Ascending aorta (tissue), 2 donors: ENCODE measurements around the gene ZDHHC23. TPM values are rescaled to one million over a fixed set of nuclear protein-coding genes. Genes with fewer than 3 reads are reported as not detected.

Experiments
- DNase-seq, 2 donors: peaks; one replicate each; pipeline ENCODE4 v3.0.0-alpha.2; 2019; ENCODE audit warnings: low spot score in 2 of 2
- H3K27ac ChIP-seq, 2 donors: fragments of 200-600 bp; sonication (generic); one replicate each; pipeline ENCODE4 v1.5.1; 2016 to 2017; ENCODE audit warnings: mild to moderate bottlenecking in 1 of 2
- H3K27me3 ChIP-seq: fragments of 200-600 bp; sonication (generic); one replicate; pipeline ENCODE4 v1.5.1; 2017
- H3K36me3 ChIP-seq, 2 donors: fragments of 200-600 bp; sonication (generic); one replicate each; pipeline ENCODE4 v1.5.1; 2016
- H3K4me1 ChIP-seq, 2 donors: fragments of 200-600 bp; sonication (generic); one replicate each; pipeline ENCODE4 v1.5.1; 2016 to 2017; ENCODE audit warnings: mild to moderate bottlenecking in 1 of 2
- H3K4me3 ChIP-seq, 2 donors: fragments of 200-600 bp; sonication (generic); one replicate each; pipeline ENCODE4 v1.5.1; 2016 to 2017; ENCODE audit warnings: mild to moderate bottlenecking in 1 of 2
- H3K9me3 ChIP-seq, 2 donors: fragments of 200-600 bp; sonication (generic); one replicate each; pipeline ENCODE4 v1.5.1; 2016
- intact Hi-C: fragments of 100-400 bp; cut with DNase I; formaldehyde crosslinking; loops from one replicate; pipeline ENCODE4 v1.15.1; 2023
- total RNA-seq: library from RNA; depleted of rRNA; stranded (reverse); fragments of >200 nt; gene quantifications from one replicate; pipeline ENCODE4 v1.1.0, GENCODE V29; 2016
- TF ChIP-seq, protein P1 (sequence below), 3 experiments: fragments of 200-600 bp in 2 of 3; fragments of 450-650 bp in 1 of 3; sonication (generic) in 2 of 3; IDR thresholded peaks; one replicate each; pipeline ENCODE4 v1.5.1; 2016 to 2019; ENCODE audit warnings: antibody characterized with exemption in 3 of 3, mild to moderate bottlenecking in 1 of 3, moderate library complexity in 1 of 3

ZDHHC23 gene, protein sequence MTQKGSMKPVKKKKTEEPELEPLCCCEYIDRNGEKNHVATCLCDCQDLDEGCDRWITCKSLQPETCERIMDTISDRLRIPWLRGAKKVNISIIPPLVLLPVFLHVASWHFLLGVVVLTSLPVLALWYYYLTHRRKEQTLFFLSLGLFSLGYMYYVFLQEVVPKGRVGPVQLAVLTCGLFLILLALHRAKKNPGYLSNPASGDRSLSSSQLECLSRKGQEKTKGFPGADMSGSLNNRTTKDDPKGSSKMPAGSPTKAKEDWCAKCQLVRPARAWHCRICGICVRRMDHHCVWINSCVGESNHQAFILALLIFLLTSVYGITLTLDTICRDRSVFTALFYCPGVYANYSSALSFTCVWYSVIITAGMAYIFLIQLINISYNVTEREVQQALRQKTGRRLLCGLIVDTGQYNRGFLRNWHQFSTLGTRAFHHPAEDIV
- total RNA-seq, result 4.4 TPM

DNA sequence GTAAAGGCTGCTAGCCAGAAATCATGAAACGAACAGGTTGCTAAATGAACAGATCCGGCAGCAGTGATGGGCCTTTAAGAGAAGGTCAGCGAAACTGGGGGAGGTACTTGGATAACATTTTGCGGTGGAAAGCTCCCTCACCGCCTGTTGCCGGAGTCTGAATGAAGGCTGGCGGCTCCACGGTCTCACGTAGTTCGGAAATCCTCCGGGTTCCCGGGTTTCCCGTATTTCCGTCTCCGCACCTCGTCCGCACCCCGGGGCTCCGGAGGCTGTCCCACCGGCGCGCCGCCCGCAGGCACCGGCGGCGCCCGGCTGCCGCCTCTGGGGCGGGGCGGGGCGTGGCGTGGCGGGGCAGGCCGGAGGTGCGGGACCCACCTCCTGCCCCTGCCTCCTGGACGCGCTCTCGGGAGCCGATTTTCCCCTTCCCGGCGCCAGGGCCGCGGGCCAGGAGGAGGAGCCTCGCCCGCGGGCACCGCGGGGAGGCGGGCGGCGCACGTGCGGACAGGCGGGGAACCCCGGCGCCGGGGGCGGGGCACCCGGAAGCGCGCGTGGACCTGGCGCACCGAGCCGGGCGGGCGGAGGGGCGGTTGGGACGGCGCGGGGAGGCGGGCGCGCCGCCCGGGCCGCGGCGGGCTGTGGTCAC, at the start of gene ZDHHC23:
TSS of gene ZDHHC23 (plus strand) at position 642 of the 643 bp plus-strand sequence. CDS start 790 bp downstream, outside the sequence.
- Histone ChIP-seq H3K27me3 (no peaks in the 10 kb centered on the region), H3K9me3 (no peaks in the 10 kb centered on the region), H3K27ac (peak within 1 kb of the TSS; percentile 60 to 68), H3K4me3 (peak within 1 kb of the TSS; percentile 70 to 82), H3K36me3 (no peaks in the 10 kb centered on the region), H3K4me1 (no peaks in the 10 kb centered on the region)
- TF ChIP-seq, protein P1, sequence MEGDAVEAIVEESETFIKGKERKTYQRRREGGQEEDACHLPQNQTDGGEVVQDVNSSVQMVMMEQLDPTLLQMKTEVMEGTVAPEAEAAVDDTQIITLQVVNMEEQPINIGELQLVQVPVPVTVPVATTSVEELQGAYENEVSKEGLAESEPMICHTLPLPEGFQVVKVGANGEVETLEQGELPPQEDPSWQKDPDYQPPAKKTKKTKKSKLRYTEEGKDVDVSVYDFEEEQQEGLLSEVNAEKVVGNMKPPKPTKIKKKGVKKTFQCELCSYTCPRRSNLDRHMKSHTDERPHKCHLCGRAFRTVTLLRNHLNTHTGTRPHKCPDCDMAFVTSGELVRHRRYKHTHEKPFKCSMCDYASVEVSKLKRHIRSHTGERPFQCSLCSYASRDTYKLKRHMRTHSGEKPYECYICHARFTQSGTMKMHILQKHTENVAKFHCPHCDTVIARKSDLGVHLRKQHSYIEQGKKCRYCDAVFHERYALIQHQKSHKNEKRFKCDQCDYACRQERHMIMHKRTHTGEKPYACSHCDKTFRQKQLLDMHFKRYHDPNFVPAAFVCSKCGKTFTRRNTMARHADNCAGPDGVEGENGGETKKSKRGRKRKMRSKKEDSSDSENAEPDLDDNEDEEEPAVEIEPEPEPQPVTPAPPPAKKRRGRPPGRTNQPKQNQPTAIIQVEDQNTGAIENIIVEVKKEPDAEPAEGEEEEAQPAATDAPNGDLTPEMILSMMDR (IDR thresholded peaks at IDR 0.05), result no peak
- intact Hi-C loops, result loop anchor here (1.0 to 10.0 kb wide), 7 partner anchors 109 to 1710 kb away; partner anchors contain the start of genes ATP6V1A, CCDC191, GRAMD1C and NAA50
- peak in 1 of 2 donors; percentile 85 for DNase-seq

DNA sequence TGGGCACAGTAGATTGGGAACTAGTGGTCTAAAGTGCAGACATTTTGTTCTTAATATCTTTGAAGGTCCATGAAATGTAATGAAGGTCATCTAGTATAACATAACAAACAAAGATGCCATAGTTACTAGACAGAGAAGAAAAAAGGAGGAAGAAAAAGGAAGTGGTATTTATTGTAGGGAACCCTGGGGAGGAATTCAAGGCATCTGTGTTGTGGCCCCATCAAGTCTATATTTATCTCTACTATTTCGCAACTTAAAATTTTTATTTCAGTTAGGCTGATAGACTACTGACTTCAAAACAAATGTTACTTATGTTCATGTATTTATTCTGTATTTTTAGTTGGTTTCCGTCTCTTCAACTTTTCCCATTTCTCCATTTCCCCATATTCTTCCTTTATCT, 48.9 kb upstream of the ZDHHC23 start:
- no peak for DNase-seq
- Histone ChIP-seq H3K27me3 (no peaks in the 10 kb centered on the region), H3K4me3 (no peak overlapping the region), H3K36me3 (no peaks in the 10 kb centered on the region), H3K9me3 (no peaks in the 10 kb centered on the region), H3K4me1 (no peaks in the 10 kb centered on the region), H3K27ac (no peak overlapping the region)
- TF ChIP-seq, protein P1 (IDR thresholded peaks at IDR 0.05), result no peak
- intact Hi-C loops, result no loop called here

DNA sequence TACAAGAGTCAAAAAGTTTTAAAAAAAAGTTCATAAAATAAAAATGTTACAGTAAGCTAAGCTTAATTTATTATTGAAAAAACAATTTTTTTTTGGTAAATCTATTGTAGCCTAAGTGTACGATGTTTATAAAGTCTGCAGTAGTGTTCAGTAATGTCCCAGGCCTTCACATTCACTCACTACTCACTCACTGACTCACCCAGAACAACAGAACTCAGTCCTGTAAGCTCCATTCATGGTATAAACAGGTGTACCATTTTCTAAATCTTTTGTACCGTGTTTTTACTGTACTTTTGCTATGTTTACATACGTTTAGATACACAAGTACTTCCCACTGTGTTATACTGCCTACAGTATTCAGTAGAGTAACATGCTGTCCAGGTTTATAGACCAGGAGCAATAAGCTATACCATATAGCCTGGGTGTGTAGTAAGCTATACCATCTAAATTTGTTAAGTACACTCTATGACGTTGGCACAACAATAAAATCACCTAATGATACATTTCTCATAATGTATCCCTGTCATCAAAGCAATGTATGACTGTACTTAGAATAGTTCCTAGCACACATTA, 41.2 kb upstream of the ZDHHC23 start:
- Histone ChIP-seq H3K36me3 (no peaks in the 10 kb centered on the region), H3K9me3 (no peaks in the 10 kb centered on the region), H3K4me1 (no peaks in the 10 kb centered on the region), H3K27ac (no peak overlapping the region), H3K27me3 (no peaks in the 10 kb centered on the region), H3K4me3 (no peak overlapping the region)
- TF ChIP-seq, protein P1 (IDR thresholded peaks at IDR 0.05), result no peak
- no peak for DNase-seq
- intact Hi-C loops, result no loop called here

DNA sequence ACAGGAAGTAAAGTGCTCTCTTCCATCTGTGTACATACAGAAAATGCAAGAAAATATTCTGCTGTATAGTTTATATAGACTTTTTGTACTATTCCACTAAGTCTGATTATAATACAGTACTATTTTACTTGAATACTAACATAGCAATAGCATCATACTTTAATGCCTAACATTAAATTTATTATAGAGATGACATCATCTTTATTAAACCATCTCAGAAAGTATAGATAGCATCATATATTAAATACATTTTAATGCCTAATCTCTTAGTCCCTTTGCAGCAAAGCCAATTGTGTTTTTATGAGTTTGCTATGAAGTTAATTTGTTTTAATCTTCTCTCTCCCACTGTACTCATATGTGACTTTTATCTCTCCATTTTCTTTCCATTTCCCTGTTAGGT, 39.7 kb upstream of the ZDHHC23 start:
- DNase-seq, result no peak
- H3K4me1 ChIP-seq, result no peaks in the 10 kb centered on the region
- no peak overlapping the region for H3K27ac ChIP-seq
- TF ChIP-seq, protein P1 (IDR thresholded peaks at IDR 0.05), result no peak
- H3K27me3 ChIP-seq, result no peaks in the 10 kb centered on the region
- no peaks in the 10 kb centered on the region for H3K9me3 ChIP-seq
- no peak overlapping the region for H3K4me3 ChIP-seq
- intact Hi-C loops, result no loop called here
- H3K36me3 ChIP-seq, result no peaks in the 10 kb centered on the region

DNA sequence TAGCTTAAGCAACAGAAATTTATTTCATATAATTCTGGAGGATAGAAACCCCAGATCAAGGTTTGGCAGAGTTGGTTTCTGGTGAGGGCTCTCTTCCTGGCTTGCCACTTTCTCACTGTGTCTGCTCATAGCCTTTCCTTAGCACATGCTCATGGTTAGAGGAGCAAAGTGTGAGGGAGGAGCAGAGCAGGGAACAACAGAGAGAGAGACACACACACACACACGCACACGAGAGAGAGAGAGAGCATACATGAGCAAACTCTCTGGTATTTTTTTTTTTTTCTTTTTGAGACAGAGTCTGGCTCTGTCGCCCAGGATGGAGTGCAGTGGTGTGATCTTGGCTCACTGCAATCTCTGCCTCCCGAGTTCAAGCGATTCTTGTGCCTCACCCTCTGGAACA, 36.8 kb upstream of the ZDHHC23 start:
- Histone ChIP-seq H3K4me3 (no peak overlapping the region), H3K9me3 (no peaks in the 10 kb centered on the region), H3K27ac (no peak overlapping the region), H3K4me1 (no peaks in the 10 kb centered on the region), H3K36me3 (no peaks in the 10 kb centered on the region), H3K27me3 (no peaks in the 10 kb centered on the region)
- intact Hi-C loops, result loop anchor here (10.0 kb wide), 1 partner anchor 176 kb away; no protein-coding TSS in a partner anchor
- TF ChIP-seq, protein P1 (IDR thresholded peaks at IDR 0.05), result no peak
- DNase-seq, result no peak
